H9 (cell line): ENCODE measurements around the gene EPB41L5. TPM values are rescaled to one million over a fixed set of nuclear protein-coding genes. Genes with fewer than 3 reads are reported as not detected.

Experiments used
- DNase-seq: peaks from one replicate; pipeline ENCODE4 v3.0.0-alpha.2; 2017
- H2AFZ ChIP-seq: one replicate; pipeline ENCODE4 v1.6.1; 2013; ENCODE audit warnings: mild to moderate bottlenecking, low read length, control low read depth, moderate library complexity
- H2AK5ac ChIP-seq: 2 replicates; pipeline ENCODE4 v1.6.1; 2013; ENCODE audit warnings: low read length, control low read depth, mixed read lengths; ENCODE audit not compliant: insufficient read length
- H2BK120ac ChIP-seq: one replicate; pipeline ENCODE4 v1.6.1; 2013; ENCODE audit warnings: low read depth, mild to moderate bottlenecking, low read length, control low read depth, inconsistent platforms; ENCODE audit not compliant: poor library complexity, severe bottlenecking
- H2BK12ac ChIP-seq: 2 replicates; pipeline ENCODE4 v1.6.1; 2013; ENCODE audit warnings: low read length, control low read depth, mixed read lengths, low read depth; ENCODE audit not compliant: insufficient read length
- H2BK15ac ChIP-seq: 2 replicates; pipeline ENCODE4 v1.6.1; 2013; ENCODE audit warnings: low read depth, low read length, control low read depth
- H2BK20ac ChIP-seq: one replicate; pipeline ENCODE4 v1.6.1; 2013; ENCODE audit warnings: low read depth, mild to moderate bottlenecking, low read length, control low read depth, inconsistent platforms; ENCODE audit not compliant: poor library complexity, severe bottlenecking
- H2BK5ac ChIP-seq: 2 replicates; pipeline ENCODE4 v1.6.1; 2013; ENCODE audit warnings: low read length, control low read depth, mixed read lengths; ENCODE audit not compliant: insufficient read length
- H3K14ac ChIP-seq: 2 replicates; pipeline ENCODE4 v1.6.1; 2013; ENCODE audit warnings: low read length, control low read depth; ENCODE audit not compliant: insufficient read depth
- H3K18ac ChIP-seq: 2 replicates; pipeline ENCODE4 v1.6.1; 2013; ENCODE audit warnings: low read depth, mild to moderate bottlenecking, mixed read lengths, low read length, control low read depth; ENCODE audit not compliant: insufficient read length
- H3K23ac ChIP-seq: 2 replicates; pipeline ENCODE4 v1.6.1; 2013; ENCODE audit warnings: low read length, control low read depth, mixed read lengths, low read depth; ENCODE audit not compliant: insufficient read length
- H3K23me2 ChIP-seq: 2 replicates; pipeline ENCODE4 v1.6.1; 2013; ENCODE audit warnings: low read depth, mild to moderate bottlenecking, mixed read lengths, low read length, control low read depth; ENCODE audit not compliant: insufficient read length, poor library complexity, severe bottlenecking
- H3K27ac ChIP-seq: 2 replicates; pipeline ENCODE4 v1.5.1; 2013; ENCODE audit warnings: low read length, control low read depth, mixed read lengths, low read depth; ENCODE audit not compliant: insufficient read length
- H3K27me3 ChIP-seq: 2 replicates; pipeline ENCODE4 v1.6.1; 2013; ENCODE audit warnings: low read length, control low read depth, inconsistent platforms; ENCODE audit not compliant: insufficient read depth
- H3K4ac ChIP-seq: 2 replicates; pipeline ENCODE4 v1.6.1; 2013; ENCODE audit warnings: low read depth, mild to moderate bottlenecking, control low read depth, inconsistent platforms, low read length, moderate library complexity
- H3K4me1 ChIP-seq: 2 replicates; pipeline ENCODE4 v1.6.1; 2013; ENCODE audit warnings: low read length, control low read depth, inconsistent platforms; ENCODE audit not compliant: insufficient read depth
- H3K4me2 ChIP-seq: 2 replicates; pipeline ENCODE4 v1.6.1; 2013; ENCODE audit warnings: low read length, control low read depth, mixed read lengths; ENCODE audit not compliant: insufficient read length, insufficient read depth
- H3K56ac ChIP-seq: 2 replicates; pipeline ENCODE4 v1.6.1; 2013; ENCODE audit warnings: low read depth, mild to moderate bottlenecking, mixed read lengths, low read length, control low read depth; ENCODE audit not compliant: insufficient read length
- H3K79me1 ChIP-seq: 2 replicates; pipeline ENCODE4 v1.6.1; 2013; ENCODE audit warnings: low read depth, mild to moderate bottlenecking, moderate library complexity, low read length, control low read depth, inconsistent platforms; ENCODE audit not compliant: insufficient read depth, poor library complexity, severe bottlenecking
- H3K79me2 ChIP-seq: 2 replicates; pipeline ENCODE4 v1.6.1; 2013; ENCODE audit warnings: low read length, control low read depth, inconsistent platforms; ENCODE audit not compliant: insufficient read depth
- H3K9ac ChIP-seq: 2 replicates; pipeline ENCODE4 v1.6.1; 2013; ENCODE audit warnings: low read length, control low read depth, mixed read lengths; ENCODE audit not compliant: insufficient read length; ENCODE audit errors: extremely low read depth
- H3K9me3 ChIP-seq: one replicate; pipeline ENCODE4 v1.6.1; 2013; ENCODE audit warnings: low read depth, low read length, inconsistent platforms; ENCODE audit not compliant: control insufficient read depth
- H3T11ph ChIP-seq: one replicate; pipeline ENCODE4 v1.6.1; 2013; ENCODE audit warnings: mild to moderate bottlenecking, low read length, control low read depth, inconsistent platforms
- H4K20me1 ChIP-seq: one replicate; pipeline ENCODE4 v1.6.1; 2013; ENCODE audit not compliant: control insufficient read depth, insufficient read length, insufficient read depth
- H4K5ac ChIP-seq: 2 replicates; pipeline ENCODE4 v1.6.1; 2013; ENCODE audit warnings: low read depth, mild to moderate bottlenecking, mixed read lengths, low read length, control low read depth; ENCODE audit not compliant: insufficient read length
- H4K8ac ChIP-seq: replicated peaks from 2 replicates; pipeline ENCODE4 v1.6.1; 2013; ENCODE audit warnings: low read length, control low read depth, mixed read lengths, low read depth; ENCODE audit not compliant: insufficient read length
- H4K91ac ChIP-seq: 2 replicates; pipeline ENCODE4 v1.6.1; 2013; ENCODE audit warnings: low read depth, mild to moderate bottlenecking, moderate library complexity, mixed read lengths, low read length, control low read depth; ENCODE audit not compliant: insufficient read length
- H3K27ac Mint-ChIP-seq, 3 experiments: 2 replicates in 2 of 3; 3 replicates in 1 of 3; pipeline ENCODE4 v1.8.0; 2020 to 2021; ENCODE audit warnings: mixed read lengths in 3 of 3, mild to moderate bottlenecking in 1 of 3, moderate library complexity in 1 of 3
- H3K27me3 Mint-ChIP-seq: 2 replicates; pipeline ENCODE4 v1.8.0; 2021; ENCODE audit warnings: low read depth, mild to moderate bottlenecking, moderate library complexity, mixed read lengths
- H3K36me3 Mint-ChIP-seq, 3 experiments: 2 replicates in 2 of 3; 3 replicates in 1 of 3; pipeline ENCODE4 v1.8.0; 2020 to 2021; ENCODE audit warnings: low read depth in 3 of 3, mixed read lengths in 3 of 3; ENCODE audit not compliant: insufficient read depth in 1 of 3
- H3K4me1 Mint-ChIP-seq, 2 experiments: 2 replicates each; pipeline ENCODE4 v1.8.0; 2020; ENCODE audit warnings: mixed read lengths in 2 of 2
- H3K4me3 Mint-ChIP-seq, 2 experiments: 2 replicates in 1 of 2; 3 replicates in 1 of 2; pipeline ENCODE4 v1.8.0; 2020 to 2021; ENCODE audit warnings: mild to moderate bottlenecking in 2 of 2, mixed read lengths in 2 of 2, moderate library complexity in 1 of 2
- H3K9me3 Mint-ChIP-seq, 2 experiments: 2 replicates in 1 of 2; 3 replicates in 1 of 2; pipeline ENCODE4 v1.8.0; 2020; ENCODE audit warnings: mild to moderate bottlenecking in 2 of 2, mixed read lengths in 2 of 2, moderate library complexity in 1 of 2
- WGBS: extraction: QIAGEN DNeasy Blood & Tissue Kit; methylation state at CpG from one replicate; pipeline ENCODE4 v1.1.7; 2013; ENCODE audit warnings: missing lambda C conversion rate, low lambda C conversion rate, mixed read lengths; ENCODE audit not compliant: insufficient read length; ENCODE audit errors: extremely low coverage; 5-methylcytosine and 5-hydroxymethylcytosine counted together
- total RNA-seq: library from RNA; stranded (reverse); gene quantifications from 2 replicates; pipeline ENCODE4 v1.2.1, GENCODE V29; 2021
- TF ChIP-seq, protein P1 (sequence below): fragments of 200-600 bp; sonication (generic); conservative IDR thresholded peaks from 3 replicates; pipeline ENCODE4 v1.8.0; 2021; ENCODE audit warnings: antibody characterized with exemption, mild to moderate bottlenecking

EPB41L5 gene
- total RNA-seq, 1 experiment from 2014 or later = 40.4 TPM

- Histone ChIP-seq H4K20me1 (no peaks in the 10 kb centered on the region), H3K18ac (no peak overlapping the region), H3K79me1 (no peaks in the 10 kb centered on the region), H3K56ac (no peak overlapping the region), H2BK120ac (no peak overlapping the region), H4K8ac (no peak overlapping the region), H3K4ac (no peak overlapping the region), H3K14ac (no peak overlapping the region), H3K4me2 (no peak overlapping the region), H3K9me3 (no peaks in the 10 kb centered on the region), H3K79me2 (no peaks in the 10 kb centered on the region), H4K91ac (no peak overlapping the region), H4K5ac (no peak overlapping the region), H2BK12ac (no peak overlapping the region), H3K4me1 (no peaks in the 10 kb centered on the region), H3K27ac (no peak overlapping the region), H3K9ac (no peak overlapping the region), H3K27me3 (no peaks in the 10 kb centered on the region), H3T11ph (no peak overlapping the region), H3K23ac (no peak overlapping the region), H2BK15ac (no peak overlapping the region), H2AK5ac (no peak overlapping the region), H2AFZ (no peak overlapping the region), H2BK20ac (no peak overlapping the region), H2BK5ac (no peak overlapping the region), H3K23me2 (no peaks in the 10 kb centered on the region)
- no peak overlapping the region for H3K4me3 Mint-ChIP-seq
- no peak overlapping the region for H3K27ac Mint-ChIP-seq
- H3K36me3 Mint-ChIP-seq = peaks cover 32 to 62% (median 38%) of the 10 kb centered on the region in 3 experiments
- WGBS = no CpG with 5 or more reads among the region's 3 CpGs
- DNase-seq = no peak
- peaks cover 27 to 28% of the 10 kb centered on the region in 2 experiments for H3K9me3 Mint-ChIP-seq
- no peaks in the 10 kb centered on the region for H3K4me1 Mint-ChIP-seq
- TF ChIP-seq, protein P1, sequence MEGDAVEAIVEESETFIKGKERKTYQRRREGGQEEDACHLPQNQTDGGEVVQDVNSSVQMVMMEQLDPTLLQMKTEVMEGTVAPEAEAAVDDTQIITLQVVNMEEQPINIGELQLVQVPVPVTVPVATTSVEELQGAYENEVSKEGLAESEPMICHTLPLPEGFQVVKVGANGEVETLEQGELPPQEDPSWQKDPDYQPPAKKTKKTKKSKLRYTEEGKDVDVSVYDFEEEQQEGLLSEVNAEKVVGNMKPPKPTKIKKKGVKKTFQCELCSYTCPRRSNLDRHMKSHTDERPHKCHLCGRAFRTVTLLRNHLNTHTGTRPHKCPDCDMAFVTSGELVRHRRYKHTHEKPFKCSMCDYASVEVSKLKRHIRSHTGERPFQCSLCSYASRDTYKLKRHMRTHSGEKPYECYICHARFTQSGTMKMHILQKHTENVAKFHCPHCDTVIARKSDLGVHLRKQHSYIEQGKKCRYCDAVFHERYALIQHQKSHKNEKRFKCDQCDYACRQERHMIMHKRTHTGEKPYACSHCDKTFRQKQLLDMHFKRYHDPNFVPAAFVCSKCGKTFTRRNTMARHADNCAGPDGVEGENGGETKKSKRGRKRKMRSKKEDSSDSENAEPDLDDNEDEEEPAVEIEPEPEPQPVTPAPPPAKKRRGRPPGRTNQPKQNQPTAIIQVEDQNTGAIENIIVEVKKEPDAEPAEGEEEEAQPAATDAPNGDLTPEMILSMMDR = no peak
- no peaks in the 10 kb centered on the region for H3K27me3 Mint-ChIP-seq
Measured at GRCh38 chr2:120148669-120149068, 135.8 kb downstream of the EPB41L5 start.
